Esophagus squamous epithelium (tissue), 5 donors: ENCODE results near the gene ADARB2. TPM values are rescaled to one million over a fixed set of nuclear protein-coding genes. Genes with fewer than 3 reads are reported as not detected.

Experiments
- DNase-seq: peaks from one replicate; lab custom pipeline; 2025; lab: John Stamatoyannopoulos, UW
- H3K27ac ChIP-seq, 4 donors: fragments of 200-600 bp; sonication (generic); one replicate each; pipeline ENCODE4 v1.5.1; 2016 to 2019; ENCODE audit warnings: mild to moderate bottlenecking in 1 of 4
- H3K27me3 ChIP-seq, 4 donors: fragments of 200-600 bp; sonication (generic); 1 replicate in 3 of 4; 2 replicates in 1 of 4; pipeline versions ENCODE4 v1.5.1 to v1.6.0; 2017 to 2021; ENCODE audit warnings: antibody characterized with exemption in 1 of 4
- H3K36me3 ChIP-seq, 3 donors: fragments of 200-600 bp; sonication (generic); one replicate each; pipeline ENCODE4 v1.5.1; 2016 to 2019
- H3K4me1 ChIP-seq, 3 donors: fragments of 200-600 bp; sonication (generic); one replicate each; pipeline ENCODE4 v1.5.1; 2017 to 2019
- H3K4me3 ChIP-seq, 4 donors: fragments of 200-600 bp; sonication (generic); 1 replicate in 3 of 4; 2 replicates in 1 of 4; pipeline ENCODE4 v1.5.1; 2016 to 2019; ENCODE audit warnings: mild to moderate bottlenecking in 2 of 4, moderate library complexity in 1 of 4
- H3K9me3 ChIP-seq, 3 donors: fragments of 200-600 bp; sonication (generic); one replicate each; pipeline ENCODE4 v1.5.1; 2016 to 2019
- POLR2A ChIP-seq, 4 donors: fragments of 450-650 bp; IDR thresholded peaks; one replicate each; pipeline ENCODE4 v1.6.1; 2017; ENCODE audit warnings: antibody characterized with exemption in 4 of 4, mild to moderate bottlenecking in 4 of 4, moderate library complexity in 3 of 4
- WGBS, 2 donors: methylation state at CpG; one replicate each; pipeline ENCODE4 v1.1.5; 2018; 5-methylcytosine and 5-hydroxymethylcytosine counted together
- intact Hi-C: fragments of 100-400 bp; cut with DNase I; formaldehyde crosslinking; loops from one replicate; pipeline ENCODE4 v1.15.0; 2022
- total RNA-seq, 4 donors: library from RNA; depleted of rRNA; stranded (reverse); fragments of >200 nt; gene quantifications; one replicate each; pipeline ENCODE4 v1.1.0, GENCODE V29; 2016
- TF ChIP-seq, protein P1 (sequence below), 6 experiments: fragments of 450-650 bp in 4 of 6; fragments of 200-600 bp in 2 of 6; sonication (generic) in 2 of 6; IDR thresholded peaks; one replicate each; pipeline ENCODE4 v1.5.1; 2016 to 2019; ENCODE audit warnings: antibody characterized with exemption in 6 of 6, mild to moderate bottlenecking in 4 of 6, moderate library complexity in 4 of 6
- donor health status: DM: yes; HTN: yes; CAD: no.

The ADARB2 gene
- total RNA-seq, 4 donors from 2014 or later, result 0.21 to 3.5 (median 1.5) TPM

DNA sequence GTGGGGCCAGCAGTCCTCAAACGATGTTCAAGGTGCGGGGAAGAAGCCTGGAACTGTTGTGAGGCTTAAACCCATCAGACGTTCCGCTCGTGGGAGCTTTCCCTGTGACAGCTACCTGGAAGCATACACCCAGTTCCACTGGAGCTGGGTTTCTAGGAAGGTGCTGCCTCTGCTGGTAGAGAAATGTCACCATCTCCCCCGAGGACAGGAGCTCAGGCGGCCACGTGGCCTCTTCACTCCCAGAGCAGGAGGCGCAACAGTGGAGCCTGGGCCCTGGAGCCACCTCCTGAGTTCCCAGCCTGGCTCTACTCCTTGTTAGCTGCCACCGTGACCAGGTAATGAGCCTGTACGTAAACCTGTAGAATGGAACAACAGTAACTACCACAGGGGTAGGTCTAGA is 156.1 kb downstream of the ADARB2 start:
- TF ChIP-seq, protein P1, sequence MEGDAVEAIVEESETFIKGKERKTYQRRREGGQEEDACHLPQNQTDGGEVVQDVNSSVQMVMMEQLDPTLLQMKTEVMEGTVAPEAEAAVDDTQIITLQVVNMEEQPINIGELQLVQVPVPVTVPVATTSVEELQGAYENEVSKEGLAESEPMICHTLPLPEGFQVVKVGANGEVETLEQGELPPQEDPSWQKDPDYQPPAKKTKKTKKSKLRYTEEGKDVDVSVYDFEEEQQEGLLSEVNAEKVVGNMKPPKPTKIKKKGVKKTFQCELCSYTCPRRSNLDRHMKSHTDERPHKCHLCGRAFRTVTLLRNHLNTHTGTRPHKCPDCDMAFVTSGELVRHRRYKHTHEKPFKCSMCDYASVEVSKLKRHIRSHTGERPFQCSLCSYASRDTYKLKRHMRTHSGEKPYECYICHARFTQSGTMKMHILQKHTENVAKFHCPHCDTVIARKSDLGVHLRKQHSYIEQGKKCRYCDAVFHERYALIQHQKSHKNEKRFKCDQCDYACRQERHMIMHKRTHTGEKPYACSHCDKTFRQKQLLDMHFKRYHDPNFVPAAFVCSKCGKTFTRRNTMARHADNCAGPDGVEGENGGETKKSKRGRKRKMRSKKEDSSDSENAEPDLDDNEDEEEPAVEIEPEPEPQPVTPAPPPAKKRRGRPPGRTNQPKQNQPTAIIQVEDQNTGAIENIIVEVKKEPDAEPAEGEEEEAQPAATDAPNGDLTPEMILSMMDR (IDR thresholded peaks at IDR 0.05), result no peak
- no peak for TF ChIP-seq POLR2A (IDR thresholded peaks at IDR 0.05)
- DNase-seq, result no peak
- intact Hi-C loops, result no loop called here
- 40 to 84% methylated on average over 1 to 5 of the region's 11 CpGs for WGBS, 2 donors
- no peak overlapping the region for H3K4me3 ChIP-seq
- H3K27me3 ChIP-seq, result peaks cover 0 to under 1% (median 0%) of the 10 kb centered on the region in 4 donors
- H3K4me1 ChIP-seq, result no peaks in the 10 kb centered on the region
- no peaks in the 10 kb centered on the region for H3K36me3 ChIP-seq
- no peak overlapping the region for H3K27ac ChIP-seq
- no peaks in the 10 kb centered on the region for H3K9me3 ChIP-seq

DNA sequence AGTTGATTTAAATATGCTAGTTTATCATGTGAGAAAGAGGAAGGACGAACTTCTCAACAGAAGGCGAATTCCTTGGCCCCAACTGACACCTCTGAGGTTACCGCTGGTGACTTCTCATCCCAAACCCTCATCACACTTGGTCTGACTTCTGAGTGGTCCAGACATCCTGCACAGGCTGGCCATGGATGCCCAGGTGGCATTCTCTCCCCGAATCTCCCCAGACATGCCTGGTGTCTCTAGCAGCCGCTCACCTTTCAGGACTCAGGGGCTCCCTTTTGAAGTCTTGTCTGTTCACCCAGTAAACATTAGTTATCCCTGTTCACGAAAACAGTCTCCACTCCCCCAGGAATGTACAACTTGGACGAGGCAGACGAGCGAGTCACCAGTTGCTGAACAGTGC is 157.7 kb downstream of the ADARB2 start:
- no peak for DNase-seq
- TF ChIP-seq POLR2A (IDR thresholded peaks at IDR 0.05), result no peak
- TF ChIP-seq, protein P1 (IDR thresholded peaks at IDR 0.05), result no peak
- H3K27me3 ChIP-seq, result peaks cover 0 to 3% (median 0%) of the 10 kb centered on the region in 4 donors
- no peaks in the 10 kb centered on the region for H3K9me3 ChIP-seq
- WGBS, 2 donors, result 53 to 58% methylated on average over 9 of the region's 9 CpGs
- H3K4me1 ChIP-seq, result no peaks in the 10 kb centered on the region
- no peak overlapping the region for H3K4me3 ChIP-seq
- no peak overlapping the region for H3K27ac ChIP-seq
- H3K36me3 ChIP-seq, result no peaks in the 10 kb centered on the region
- intact Hi-C loops, result no loop called here

DNA sequence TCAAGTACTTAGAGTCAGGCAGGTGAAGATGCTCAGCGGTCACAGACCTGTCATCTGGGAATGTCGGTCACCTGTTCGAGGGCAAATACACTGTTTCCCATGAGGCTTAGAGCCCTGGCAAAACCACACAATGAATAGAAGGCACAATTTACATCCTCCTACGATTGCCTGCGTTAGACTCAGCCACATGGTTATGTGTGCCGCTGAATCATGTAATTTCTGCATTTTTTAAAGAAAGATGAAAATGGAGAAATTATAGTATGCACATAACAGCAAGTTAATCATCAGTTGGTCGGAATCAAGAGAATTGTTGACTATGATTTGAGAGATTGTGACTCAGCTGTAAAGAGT is 158.2 kb downstream of the ADARB2 start:
- intact Hi-C loops, result no loop called here
- no peak for DNase-seq
- H3K4me3 ChIP-seq, result no peak overlapping the region
- 70 to 72% methylated on average over 7 of the region's 7 CpGs for WGBS, 2 donors
- no peaks in the 10 kb centered on the region for H3K9me3 ChIP-seq
- peaks cover 0 to 3% (median 0%) of the 10 kb centered on the region in 4 donors for H3K27me3 ChIP-seq
- TF ChIP-seq, protein P1 (IDR thresholded peaks at IDR 0.05), result no peak
- TF ChIP-seq POLR2A (IDR thresholded peaks at IDR 0.05), result no peak
- no peaks in the 10 kb centered on the region for H3K4me1 ChIP-seq
- no peaks in the 10 kb centered on the region for H3K36me3 ChIP-seq
- H3K27ac ChIP-seq, result no peak overlapping the region

DNA sequence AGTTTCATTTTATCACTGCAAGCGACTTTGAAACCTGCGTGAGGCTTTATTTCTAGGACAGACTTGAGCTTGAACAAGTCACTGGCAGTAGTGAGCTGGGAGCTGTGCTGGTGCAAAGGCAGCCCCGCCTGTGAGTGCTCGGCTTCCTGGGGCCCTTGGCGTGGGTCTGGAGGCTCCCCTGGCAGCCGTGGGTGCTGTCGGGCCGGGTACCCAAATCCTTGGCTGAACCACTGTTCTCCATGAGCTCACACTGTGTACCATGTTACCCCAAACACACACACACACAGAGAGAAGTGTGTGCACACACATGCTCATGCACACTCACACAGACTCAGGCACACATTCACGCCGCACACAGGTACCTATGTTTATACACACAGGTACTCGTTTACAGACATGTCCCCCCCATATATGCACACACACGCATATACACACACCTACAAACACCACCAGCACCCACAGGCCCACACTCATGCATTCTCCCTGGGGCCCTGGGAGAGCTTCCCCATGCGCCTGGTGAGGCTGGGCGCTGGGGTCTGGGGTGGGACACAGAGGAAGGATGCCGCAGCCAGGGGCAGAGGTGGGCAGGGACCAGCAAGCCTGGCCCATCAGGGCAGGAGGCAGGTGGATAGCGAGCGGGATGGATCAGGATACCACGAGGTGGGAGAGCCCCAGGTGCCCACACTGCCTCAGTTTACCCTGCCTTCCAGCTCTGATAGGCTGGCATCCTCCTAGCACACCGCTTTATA is 158.8 kb downstream of the ADARB2 start:
- Histone ChIP-seq H3K27ac (no peak overlapping the region), H3K36me3 (no peaks in the 10 kb centered on the region), H3K9me3 (no peaks in the 10 kb centered on the region), H3K27me3 (peaks cover 0 to 3% (median 0%) of the 10 kb centered on the region in 4 donors), H3K4me1 (no peaks in the 10 kb centered on the region), H3K4me3 (no peak overlapping the region)
- intact Hi-C loops, result no loop called here
- TF ChIP-seq, protein P1 (IDR thresholded peaks at IDR 0.05), result no peak
- no peak for TF ChIP-seq POLR2A (IDR thresholded peaks at IDR 0.05)
- WGBS, 2 donors, result 74 to 79% methylated on average over 18 of the region's 19 CpGs
- no peak for DNase-seq

DNA sequence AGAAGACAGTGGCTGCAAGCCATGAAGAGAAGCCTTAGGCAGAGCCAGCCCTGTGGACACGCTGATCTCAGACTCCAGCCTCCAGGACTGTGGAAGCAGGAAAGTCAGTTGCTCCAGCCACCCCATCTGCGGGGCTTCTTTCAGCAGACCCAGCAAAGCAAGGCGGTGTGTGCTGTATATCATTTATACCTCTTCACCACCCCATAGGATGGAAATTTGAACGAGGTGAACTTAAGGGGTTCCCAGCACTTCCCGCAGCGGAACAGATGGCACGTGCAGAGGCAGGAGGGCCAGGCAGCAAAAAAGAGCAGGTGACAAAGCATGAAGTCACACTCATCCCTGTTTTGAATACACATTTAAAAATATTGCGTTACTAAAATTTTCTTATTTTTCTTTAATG is 159.4 kb downstream of the ADARB2 start:
- peaks cover 0 to 3% (median 0%) of the 10 kb centered on the region in 4 donors for H3K27me3 ChIP-seq
- H3K4me3 ChIP-seq, result no peak overlapping the region
- no peak overlapping the region for H3K27ac ChIP-seq
- intact Hi-C loops, result no loop called here
- TF ChIP-seq POLR2A (IDR thresholded peaks at IDR 0.05), result no peak
- TF ChIP-seq, protein P1 (IDR thresholded peaks at IDR 0.05), result no peak
- no peaks in the 10 kb centered on the region for H3K4me1 ChIP-seq
- H3K36me3 ChIP-seq, result no peaks in the 10 kb centered on the region
- WGBS, 2 donors, result 76 to 82% methylated on average over 8 of the region's 8 CpGs
- no peak for DNase-seq
- H3K9me3 ChIP-seq, result no peaks in the 10 kb centered on the region
